GM19452 (cell line): ENCODE data around the gene SLC44A1.
"Not testable (repeated sequence)": the region's sequence is repeated elsewhere in the genome, so short reads cannot be mapped to it uniquely, and the experiment has no call there.

ENCODE experiments used
- ATAC-seq: cut with Tn5 transposase; IDR thresholded peaks from one replicate; pipeline ENCODE4 v1.9.1; 2021; ENCODE audit not compliant: unreplicated experiment

The SLC44A1 gene

GRCh38 chr9:105242062-105242461 lies 2.4 kb upstream of the SLC44A1 start:
- ATAC-seq = no peak

- ATAC-seq = no peak
Observed at GRCh38 chr9:105242557-105242956, 1.9 kb upstream of the SLC44A1 start.

- ATAC-seq = no peak
Observed at GRCh38 chr9:105243015-105243686, 1.3 kb upstream of the SLC44A1 start.

- ATAC-seq = peak; percentile 52
Observed at GRCh38 chr9:105244734-105245028, 230 bp downstream of the SLC44A1 start.

- peak; percentile 13 for ATAC-seq
Observed at GRCh38 chr9:105245029-105245890, 809 bp downstream of the SLC44A1 start.

- ATAC-seq = no peak
Observed at GRCh38 chr9:105245891-105246161, 1.4 kb downstream of the SLC44A1 start.

GRCh38 chr9:105246656-105247173 lies 2.3 kb downstream of the SLC44A1 start:
- no peak for ATAC-seq

GRCh38 chr9:105248691-105249090 lies 4.2 kb downstream of the SLC44A1 start:
- no peak for ATAC-seq

GRCh38 chr9:105251133-105251532 lies 6.7 kb downstream of the SLC44A1 start:
- ATAC-seq = no peak

GRCh38 chr9:105251733-105252404 lies 7.4 kb downstream of the SLC44A1 start:
- no peak for ATAC-seq

- no peak for ATAC-seq
Observed at GRCh38 chr9:105252405-105252756, 7.9 kb downstream of the SLC44A1 start.

GRCh38 chr9:105254226-105254625 lies 9.8 kb downstream of the SLC44A1 start:
- ATAC-seq = no peak

- no peak for ATAC-seq
Observed at GRCh38 chr9:105255421-105255820, 11.0 kb downstream of the SLC44A1 start.

GRCh38 chr9:105256569-105256968 lies 12.1 kb downstream of the SLC44A1 start:
- not testable (repeated sequence) for ATAC-seq

- ATAC-seq = no peak
Observed at GRCh38 chr9:105257809-105258208, 13.4 kb downstream of the SLC44A1 start.

- no peak for ATAC-seq
Observed at GRCh38 chr9:105258225-105258737, 13.8 kb downstream of the SLC44A1 start.

GRCh38 chr9:105259274-105259673 lies 14.8 kb downstream of the SLC44A1 start:
- ATAC-seq = no peak

- peak; percentile 34 for ATAC-seq
Observed at GRCh38 chr9:105259731-105260612, 15.5 kb downstream of the SLC44A1 start.

- no peak for ATAC-seq
Observed at GRCh38 chr9:105262497-105262896, 18.0 kb downstream of the SLC44A1 start.

GRCh38 chr9:105264380-105264779 lies 19.9 kb downstream of the SLC44A1 start:
- no peak for ATAC-seq

GRCh38 chr9:105268254-105268653 lies 23.8 kb downstream of the SLC44A1 start:
- ATAC-seq = not testable (repeated sequence)
